ENCODE results near the gene EXOC2. TPM values are rescaled to one million over a fixed set of nuclear protein-coding genes. Genes with fewer than 3 reads are reported as not detected.

EXOC2 gene
- polyA plus RNA-seq = 10 to 100 TPM in 1 of 4 donors, 1 to 10 TPM in 3; 4.5 to 14.1 (median 8.8) TPM
- long read RNA-seq, donor 1, full-length matches to known transcripts = 4 of 4 reads
- long read RNA-seq, donor 1, partial matches to known transcripts = 0 of 4 reads
- long read RNA-seq, donor 1, other reads (novel, unspliced or antisense) = 0 of 4 reads
- long read RNA-seq, donor 2 = 0 reads
- long read RNA-seq, donor 3 = 0 reads
- long read RNA-seq, donor 4 = 0 reads
- long read RNA-seq, donor 5 = 0 reads
- long read RNA-seq, donor 6, full-length matches to known transcripts = 1 of 1 reads
- long read RNA-seq, donor 6, partial matches to known transcripts = 0 of 1 reads
- long read RNA-seq, donor 6, other reads (novel, unspliced or antisense) = 0 of 1 reads
- long read RNA-seq, donor 7, full-length matches to known transcripts = 3 of 13 reads
- long read RNA-seq, donor 7, partial matches to known transcripts = 10 of 13 reads
- long read RNA-seq, donor 7, other reads (novel, unspliced or antisense) = 0 of 13 reads
- long read RNA-seq, donor 8 = 0 reads
- long read RNA-seq, donor 9 = 0 reads
- long read RNA-seq, donor 10, full-length matches to known transcripts = 5 of 5 reads
- long read RNA-seq, donor 10, partial matches to known transcripts = 0 of 5 reads
- long read RNA-seq, donor 10, other reads (novel, unspliced or antisense) = 0 of 5 reads

- Histone ChIP-seq H3K9me3 (ENCODE audit: control insufficient read depth in 2 of 2, insufficient read depth in 1 of 2, low read depth in 1 of 2, low read length in 1 of 2) (no peaks in the 10 kb centered on the region), H3K4me3 (ENCODE audit: low read depth in 1 of 3, low read length in 3 of 3) (peak within 1 kb of the TSS; percentile 74 to 95 (median 85)), H3K4me1 (ENCODE audit: control insufficient read depth in 3 of 3, insufficient read depth in 2 of 3, low read depth in 1 of 3, low read length in 2 of 3) (peaks cover 0 to 3% (median 0%) of the 10 kb centered on the region in 3 donors), H3K36me3 (ENCODE audit: control insufficient read depth in 3 of 3, insufficient read depth in 2 of 3, low read depth in 1 of 3, low read length in 3 of 3) (peaks cover 0 to 5% (median 0%) of the 10 kb centered on the region in 3 donors), H3K27ac (ENCODE audit: low read depth in 1 of 3, low read length in 2 of 3) (peak within 1 kb of the TSS; percentile 75 to 95 (median 80)), H3K27me3 (ENCODE audit: control insufficient read depth in 3 of 3, insufficient read depth in 3 of 3, low read length in 3 of 3) (no peaks in the 10 kb centered on the region)
- WGBS, 3 donors = 1% methylated on average over 48 to 63 of the region's 63 CpGs
- peak; percentile 84 to 93 for DNase-seq
- FAIRE-seq = no peak
Observed at GRCh38 chr6:692858-693722, at the start of gene EXOC2. TSS of gene EXOC2 (minus strand) at chr6:693139. CDS start at chr6:637818, 55,321 bp downstream.

- FAIRE-seq = no peak
- 84 to 89% (median 88%) methylated on average over 5 of the region's 5 CpGs for whole genome bisulfite sequencing, 3 donors
- no peaks in the 10 kb centered on the region for H3K9me3 ChIP-seq (ENCODE audit: control insufficient read depth in 2 of 2, insufficient read depth in 1 of 2, low read depth in 1 of 2, low read length in 1 of 2)
Observed at GRCh38 chr6:741410-742339, 48.7 kb upstream of the EXOC2 start.

GRCh38 chr6:736657-737446 lies 43.9 kb upstream of the EXOC2 start:
- no peak for FAIRE-seq
- Histone ChIP-seq H3K27ac (ENCODE audit: low read depth in 1 of 3, low read length in 2 of 3) (no peak overlapping the region), H3K4me1 (ENCODE audit: control insufficient read depth in 3 of 3, insufficient read depth in 2 of 3, low read depth in 1 of 3, low read length in 2 of 3) (no peaks in the 10 kb centered on the region), H3K9me3 (ENCODE audit: control insufficient read depth in 2 of 2, insufficient read depth in 1 of 2, low read depth in 1 of 2, low read length in 1 of 2) (no peaks in the 10 kb centered on the region), H3K27me3 (ENCODE audit: control insufficient read depth in 3 of 3, insufficient read depth in 3 of 3, low read length in 3 of 3) (no peaks in the 10 kb centered on the region), H3K36me3 (ENCODE audit: control insufficient read depth in 3 of 3, insufficient read depth in 2 of 3, low read depth in 1 of 3, low read length in 3 of 3) (no peaks in the 10 kb centered on the region), H3K4me3 (ENCODE audit: low read depth in 1 of 3, low read length in 3 of 3) (no peak overlapping the region)
- 70 to 85% (median 73%) methylated on average over 20 of the region's 20 CpGs for WGBS, 3 donors
- no peak for DNase-seq

More at GRCh38 chr6:741410-742339, 48.7 kb upstream of the EXOC2 start:
- H3K27me3 ChIP-seq (ENCODE audit: control insufficient read depth in 3 of 3, insufficient read depth in 3 of 3, low read length in 3 of 3) = no peaks in the 10 kb centered on the region
- H3K27ac ChIP-seq (ENCODE audit: low read depth in 1 of 3, low read length in 2 of 3) = no peak overlapping the region
- no peaks in the 10 kb centered on the region for H3K36me3 ChIP-seq (ENCODE audit: control insufficient read depth in 3 of 3, insufficient read depth in 2 of 3, low read depth in 1 of 3, low read length in 3 of 3)
- no peak overlapping the region for H3K4me3 ChIP-seq (ENCODE audit: low read depth in 1 of 3, low read length in 3 of 3)
- DNase-seq = no peak
- H3K4me1 ChIP-seq (ENCODE audit: control insufficient read depth in 3 of 3, insufficient read depth in 2 of 3, low read depth in 1 of 3, low read length in 2 of 3) = no peaks in the 10 kb centered on the region

- H3K9me3 ChIP-seq (ENCODE audit: control insufficient read depth in 2 of 2, insufficient read depth in 1 of 2, low read depth in 1 of 2, low read length in 1 of 2) = no peaks in the 10 kb centered on the region
- DNase-seq (no peak), FAIRE-seq (no peak)
- H3K27me3 ChIP-seq (ENCODE audit: control insufficient read depth in 3 of 3, insufficient read depth in 3 of 3, low read length in 3 of 3) = peaks cover 0 to 2% (median 0%) of the 10 kb centered on the region in 3 donors
- H3K4me1 ChIP-seq (ENCODE audit: control insufficient read depth in 3 of 3, insufficient read depth in 2 of 3, low read depth in 1 of 3, low read length in 2 of 3) = no peaks in the 10 kb centered on the region
- no peak overlapping the region for H3K4me3 ChIP-seq (ENCODE audit: low read depth in 1 of 3, low read length in 3 of 3)
- no peaks in the 10 kb centered on the region for H3K36me3 ChIP-seq (ENCODE audit: control insufficient read depth in 3 of 3, insufficient read depth in 2 of 3, low read depth in 1 of 3, low read length in 3 of 3)
- WGBS, 3 donors = 83 to 86% (median 85%) methylated on average over 14 of the region's 14 CpGs
- no peak overlapping the region for H3K27ac ChIP-seq (ENCODE audit: low read depth in 1 of 3, low read length in 2 of 3)
Observed at GRCh38 chr6:733431-734219, 40.7 kb upstream of the EXOC2 start.

GRCh38 chr6:731924-732323 lies 39.0 kb upstream of the EXOC2 start:
- H3K4me3 ChIP-seq (ENCODE audit: low read depth in 1 of 3, low read length in 3 of 3) = no peak overlapping the region
- DNase-seq = no peak
- H3K4me1 ChIP-seq (ENCODE audit: control insufficient read depth in 3 of 3, insufficient read depth in 2 of 3, low read depth in 1 of 3, low read length in 2 of 3) = no peaks in the 10 kb centered on the region
- 10 to 59% (median 23%) methylated on average over 7 of the region's 7 CpGs for WGBS, 3 donors
- no peak for FAIRE-seq
- no peak overlapping the region for H3K27ac ChIP-seq (ENCODE audit: low read depth in 1 of 3, low read length in 2 of 3)
- H3K27me3 ChIP-seq (ENCODE audit: control insufficient read depth in 3 of 3, insufficient read depth in 3 of 3, low read length in 3 of 3) = peaks cover 0 to 4% (median 3%) of the 10 kb centered on the region in 3 donors
- H3K9me3 ChIP-seq (ENCODE audit: control insufficient read depth in 2 of 2, insufficient read depth in 1 of 2, low read depth in 1 of 2, low read length in 1 of 2) = no peaks in the 10 kb centered on the region
- H3K36me3 ChIP-seq (ENCODE audit: control insufficient read depth in 3 of 3, insufficient read depth in 2 of 3, low read depth in 1 of 3, low read length in 3 of 3) = no peaks in the 10 kb centered on the region

- WGBS, 3 donors = 77 to 87% (median 83%) methylated on average over 10 of the region's 10 CpGs
Observed at GRCh38 chr6:729606-730320, 36.8 kb upstream of the EXOC2 start.

More at GRCh38 chr6:729606-730320, 36.8 kb upstream of the EXOC2 start:
- Histone ChIP-seq H3K4me1 (ENCODE audit: control insufficient read depth in 3 of 3, insufficient read depth in 2 of 3, low read depth in 1 of 3, low read length in 2 of 3) (no peaks in the 10 kb centered on the region), H3K36me3 (ENCODE audit: control insufficient read depth in 3 of 3, insufficient read depth in 2 of 3, low read depth in 1 of 3, low read length in 3 of 3) (no peaks in the 10 kb centered on the region), H3K27me3 (ENCODE audit: control insufficient read depth in 3 of 3, insufficient read depth in 3 of 3, low read length in 3 of 3) (peaks cover 0 to 4% (median 4%) of the 10 kb centered on the region in 3 donors), H3K9me3 (ENCODE audit: control insufficient read depth in 2 of 2, insufficient read depth in 1 of 2, low read depth in 1 of 2, low read length in 1 of 2) (no peaks in the 10 kb centered on the region), H3K4me3 (ENCODE audit: low read depth in 1 of 3, low read length in 3 of 3) (no peak overlapping the region), H3K27ac (ENCODE audit: low read depth in 1 of 3, low read length in 2 of 3) (no peak overlapping the region)
- FAIRE-seq = no peak
- DNase-seq = no peak

Measured in small intestine (tissue), 16 donors.